GM12892 (cell line): Measurements from ENCODE around the gene PRIMA1.
"Not testable (repeated sequence)": the region's sequence is repeated elsewhere in the genome, so short reads cannot be mapped to it uniquely, and the experiment has no call there.

Experiments used
- POLR2A ChIP-seq: IDR thresholded peaks from 2 replicates; pipeline ENCODE4 v1.6.1; 2011; ENCODE audit warnings: low read depth, low read length, control low read depth
- TAF1 ChIP-seq: IDR thresholded peaks from 2 replicates; pipeline ENCODE4 v1.6.1; 2011; ENCODE audit warnings: low read depth, mild to moderate bottlenecking, control low read depth, low read length, borderline replicate concordance

DNA sequence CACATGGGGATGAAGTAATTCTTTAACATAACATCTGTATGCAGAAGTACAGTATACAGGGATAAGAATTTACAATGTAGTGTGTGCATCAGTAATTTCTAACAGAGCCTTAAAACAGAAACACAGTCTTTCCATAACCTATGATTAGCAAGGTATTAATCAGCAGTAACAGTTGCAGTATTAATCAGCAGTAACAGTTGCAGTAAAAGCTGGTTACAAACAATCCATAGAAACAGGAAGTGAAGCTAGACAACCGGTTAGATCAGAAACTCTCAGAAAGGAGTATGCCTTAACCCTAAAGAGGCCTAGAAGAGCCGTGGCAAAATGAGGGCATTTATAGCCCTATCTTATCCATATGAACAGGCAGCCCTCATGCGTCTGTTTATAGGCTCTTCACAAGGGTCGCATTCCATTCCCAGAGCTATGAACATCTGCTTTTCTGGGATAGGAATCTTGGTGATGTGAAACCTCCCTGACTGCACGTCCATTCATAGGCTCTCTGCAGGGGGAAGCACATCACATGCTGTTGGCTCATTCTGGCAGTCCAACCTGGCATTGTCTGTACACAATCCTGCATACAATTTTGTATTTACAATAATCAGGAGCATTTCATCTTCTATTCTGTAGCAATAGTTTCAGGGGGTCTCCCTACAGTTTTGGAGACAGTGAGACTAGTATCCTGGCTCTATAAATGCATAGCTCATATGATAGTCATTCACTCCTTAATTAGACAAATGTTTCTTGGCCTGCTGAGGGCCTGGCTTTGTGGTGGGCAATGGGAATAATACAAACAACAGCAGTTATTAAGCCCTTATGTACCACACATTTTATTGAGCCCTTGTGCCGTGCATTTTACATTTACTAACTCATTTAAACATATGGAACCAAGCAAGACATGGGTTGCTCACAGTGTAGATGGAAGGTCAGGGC, 21.5 kb upstream of the PRIMA1 start:
- TF ChIP-seq TAF1, POLR2A: not testable (repeated sequence)
